Measurements from ENCODE around the gene BEAN1. TPM values are rescaled to one million over a fixed set of nuclear protein-coding genes. Genes with fewer than 3 reads are reported as not detected.

Gene BEAN1
- total and polyA plus RNA-seq, 10 donors, result 0.21 to 0.68 (median 0.42) TPM; not detected in 3

- H3K27ac ChIP-seq, result no peak overlapping the region
- no peak for DNase-seq
- peaks cover 0 to 42% (median 6%) of the 10 kb centered on the region in 7 donors for H3K27me3 ChIP-seq (replicated peaks in 1 of 7)
- no peaks in the 10 kb centered on the region for H3K9me3 ChIP-seq
- TF ChIP-seq POLR2A (IDR thresholded peaks at IDR 0.05) (no peak), CTCF (IDR thresholded peaks at IDR 0.05 in 8 of 11, conservative IDR thresholded peaks at IDR 0.05 in 3 of 11) (no peak), POLR2AphosphoS5 (IDR thresholded peaks at IDR 0.05) (no peak)
- intact Hi-C loops (cut with DNase I; ENCODE audit: low total_unique reads), result no loop called here
- H3K4me3 ChIP-seq, result no peak overlapping the region
- H3K36me3 ChIP-seq, result no peaks in the 10 kb centered on the region
- 88 to 98% (median 92%) methylated on average over 4 to 5 of the region's 5 CpGs for WGBS, 5 donors
- no peaks in the 10 kb centered on the region for H3K4me1 ChIP-seq
Observed at GRCh38 chr16:66458292-66458691, 31.2 kb downstream of the BEAN1 start.

GRCh38 chr16:66458853-66459252, 31.8 kb downstream of the BEAN1 start:
- Histone ChIP-seq H3K4me3 (no peak overlapping the region), H3K27me3 (replicated peaks in 1 of 7) (peaks cover 0 to 42% (median 6%) of the 10 kb centered on the region in 7 donors), H3K4me1 (no peaks in the 10 kb centered on the region), H3K27ac (no peak overlapping the region), H3K36me3 (no peaks in the 10 kb centered on the region), H3K9me3 (no peaks in the 10 kb centered on the region)
- 76 to 89% (median 78%) methylated on average over 7 of the region's 7 CpGs for WGBS, 5 donors
- DNase-seq, result no peak
- intact Hi-C loops (cut with DNase I; ENCODE audit: low total_unique reads), result no loop called here
- TF ChIP-seq CTCF (IDR thresholded peaks at IDR 0.05 in 8 of 11, conservative IDR thresholded peaks at IDR 0.05 in 3 of 11) (no peak), POLR2A (IDR thresholded peaks at IDR 0.05) (no peak), POLR2AphosphoS5 (IDR thresholded peaks at IDR 0.05) (no peak)

DNA sequence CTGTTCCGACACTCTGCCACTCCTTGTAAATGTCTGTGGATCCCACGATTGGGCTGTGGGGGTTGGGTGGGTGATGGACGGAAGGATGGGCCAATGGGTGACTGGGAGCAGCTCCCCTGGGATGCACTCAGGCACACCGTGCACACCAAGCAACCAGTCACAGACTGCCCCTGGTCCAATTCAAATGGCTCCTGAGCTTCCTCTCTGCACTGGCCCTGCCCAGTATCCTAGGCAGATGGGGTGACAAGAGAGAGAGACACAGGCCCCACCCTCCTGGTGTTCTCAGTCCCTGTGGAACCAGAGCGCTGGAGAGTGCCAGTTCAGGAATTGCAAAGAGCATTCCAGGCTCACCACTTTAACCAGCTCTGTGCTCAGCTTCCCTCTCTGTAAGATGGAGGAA, 32.8 kb downstream of the BEAN1 start:
- no peak for DNase-seq
- no peaks in the 10 kb centered on the region for H3K4me1 ChIP-seq
- H3K27ac ChIP-seq, result no peak overlapping the region
- H3K36me3 ChIP-seq, result no peaks in the 10 kb centered on the region
- intact Hi-C loops (cut with DNase I; ENCODE audit: low total_unique reads), result no loop called here
- 55 to 62% (median 57%) methylated on average over 5 of the region's 5 CpGs for WGBS, 5 donors
- TF ChIP-seq POLR2A (IDR thresholded peaks at IDR 0.05) (no peak), CTCF (IDR thresholded peaks at IDR 0.05 in 8 of 11, conservative IDR thresholded peaks at IDR 0.05 in 3 of 11) (no peak), POLR2AphosphoS5 (IDR thresholded peaks at IDR 0.05) (no peak)
- H3K4me3 ChIP-seq, result no peak overlapping the region
- peaks cover 0 to 42% (median 6%) of the 10 kb centered on the region in 7 donors for H3K27me3 ChIP-seq (replicated peaks in 1 of 7)
- no peaks in the 10 kb centered on the region for H3K9me3 ChIP-seq

GRCh38 chr16:66460703-66461102, 33.6 kb downstream of the BEAN1 start:
- Histone ChIP-seq H3K9me3 (no peaks in the 10 kb centered on the region), H3K4me1 (no peaks in the 10 kb centered on the region), H3K27ac (no peak overlapping the region), H3K27me3 (replicated peaks in 1 of 7) (peaks cover 0 to 42% (median 6%) of the 10 kb centered on the region in 7 donors), H3K4me3 (no peak overlapping the region), H3K36me3 (no peaks in the 10 kb centered on the region)
- no peak for DNase-seq
- intact Hi-C loops (cut with DNase I; ENCODE audit: low total_unique reads), result no loop called here
- WGBS, 5 donors, result 82 to 94% (median 87%) methylated on average over 1 of the region's 1 CpG
- no peak for TF ChIP-seq CTCF (IDR thresholded peaks at IDR 0.05 in 8 of 11, conservative IDR thresholded peaks at IDR 0.05 in 3 of 11)
- no peak for TF ChIP-seq POLR2AphosphoS5 (IDR thresholded peaks at IDR 0.05)
- no peak for TF ChIP-seq POLR2A (IDR thresholded peaks at IDR 0.05)

All from spleen (tissue), 11 donors.